Mucosa of gallbladder (tissue), 1 donor: ENCODE measurements around the gene FAM13B. TPM values are rescaled to one million over a fixed set of nuclear protein-coding genes. Genes with fewer than 3 reads are reported as not detected.
A peak's percentile ranks its signal among the peaks of the same experiment; 100 is the strongest.
"Not testable (repeated sequence)": the region's sequence is repeated elsewhere in the genome, so short reads cannot be mapped to it uniquely, and the experiment has no call there.

ENCODE experiments used
- DNase-seq: peaks from one replicate; pipeline ENCODE4 v3.0.0-alpha.2; 2020; ENCODE audit warnings: low spot score
- total RNA-seq: library from RNA; stranded (reverse); gene quantifications from one replicate; pipeline ENCODE4 v1.2.1, GENCODE V29; 2021
- donor health status: DM: no; HTN: no; CAD: no.

FAM13B gene
- total RNA-seq, 1 donor from 2014 or later: 35.7 TPM

DNA sequence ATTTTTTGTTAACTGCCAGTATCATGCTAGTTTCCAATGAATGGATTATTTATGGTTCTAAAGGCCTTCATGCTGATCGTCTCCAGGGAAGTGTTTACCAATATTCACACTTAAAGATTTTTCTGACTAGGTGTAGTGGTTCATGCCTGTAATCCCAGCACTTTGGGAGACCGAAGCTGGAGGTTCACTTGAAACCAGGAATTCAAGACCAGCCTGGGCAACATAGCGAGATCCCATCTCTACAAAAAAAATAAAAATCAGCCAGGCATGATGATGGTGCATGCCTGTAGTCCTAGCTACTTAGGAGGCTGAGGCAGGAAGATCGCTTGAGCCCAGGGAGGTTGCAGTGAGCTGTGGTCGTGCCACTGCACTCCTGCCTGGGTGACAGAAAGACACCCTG lies 43.5 kb downstream of the FAM13B start:
- DNase-seq: no peak

DNA sequence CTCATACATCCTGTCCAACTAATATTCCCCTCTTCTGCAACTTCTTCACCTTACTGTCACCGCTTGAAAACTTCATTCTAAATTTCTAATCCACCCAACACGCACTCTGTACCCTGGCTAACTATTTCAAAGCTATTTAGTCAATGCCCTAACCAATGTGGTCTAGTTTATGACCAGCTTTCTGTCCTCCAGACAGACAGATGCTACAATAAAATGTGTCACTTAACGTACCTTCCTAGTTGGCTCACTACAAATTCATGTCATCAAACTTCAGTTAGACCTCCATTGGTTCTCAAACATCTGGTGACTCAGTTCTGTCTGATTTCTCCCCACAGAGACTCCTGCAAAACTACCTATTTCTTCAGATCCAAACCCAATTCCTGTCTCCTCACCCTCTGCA lies 57.7 kb downstream of the FAM13B start:
- no peak for DNase-seq

DNA sequence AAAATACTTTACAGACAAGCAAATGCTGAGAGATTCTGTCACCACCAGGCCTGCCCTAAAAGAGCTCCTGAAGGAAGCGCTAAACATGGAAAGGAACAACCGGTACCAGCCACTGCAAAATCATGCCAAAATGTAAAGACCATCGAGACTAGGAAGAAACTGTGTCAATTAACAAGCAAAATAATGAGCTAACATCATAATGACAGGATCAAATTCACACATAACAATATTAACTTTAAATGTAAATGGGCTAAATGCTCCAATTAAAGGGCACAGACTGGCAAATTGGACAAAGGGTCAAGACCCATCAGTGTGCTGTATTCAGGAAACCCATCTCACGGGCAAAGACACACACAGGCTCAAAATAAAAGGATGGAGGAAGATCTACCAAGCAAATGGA lies 62.5 kb downstream of the FAM13B start:
- not testable (repeated sequence) for DNase-seq

DNA sequence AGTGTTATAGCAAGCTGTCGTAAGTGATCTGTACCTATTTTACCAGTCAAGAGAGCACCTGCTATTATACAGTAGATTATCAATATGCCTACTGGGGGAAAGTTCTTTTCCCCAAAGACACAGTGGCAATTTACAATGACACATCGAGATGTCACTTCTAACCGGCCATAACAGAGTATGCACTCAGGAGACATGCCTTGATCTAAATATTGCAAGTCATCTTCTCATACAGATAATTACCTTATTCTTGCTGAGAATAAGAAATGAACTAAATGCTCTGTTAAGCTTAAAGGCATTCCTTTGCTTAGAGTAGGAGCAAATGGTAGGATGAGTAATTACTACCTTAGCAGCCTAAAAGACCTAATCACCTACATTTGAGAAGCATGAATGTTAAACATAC lies 72.1 kb downstream of the FAM13B start:
- no peak for DNase-seq

DNA sequence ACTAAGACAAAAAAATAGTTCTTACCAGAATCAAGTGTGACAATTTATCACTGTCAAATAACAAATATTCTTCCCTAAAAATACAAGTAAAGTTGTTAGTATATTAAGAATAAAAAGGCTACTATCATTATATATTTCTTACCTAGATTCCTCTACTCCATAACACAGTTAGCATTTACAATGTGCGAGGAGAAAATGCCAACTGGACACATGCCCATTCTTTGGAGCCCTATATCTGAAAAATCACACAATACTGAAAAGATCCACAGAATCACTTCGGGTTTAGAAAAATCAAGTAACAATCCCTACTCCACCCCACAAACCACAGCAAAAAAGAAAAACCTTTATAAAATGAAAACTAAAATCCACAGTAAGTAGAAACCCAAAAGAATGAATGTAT lies 72.7 kb downstream of the FAM13B start:
- DNase-seq: no peak

DNA sequence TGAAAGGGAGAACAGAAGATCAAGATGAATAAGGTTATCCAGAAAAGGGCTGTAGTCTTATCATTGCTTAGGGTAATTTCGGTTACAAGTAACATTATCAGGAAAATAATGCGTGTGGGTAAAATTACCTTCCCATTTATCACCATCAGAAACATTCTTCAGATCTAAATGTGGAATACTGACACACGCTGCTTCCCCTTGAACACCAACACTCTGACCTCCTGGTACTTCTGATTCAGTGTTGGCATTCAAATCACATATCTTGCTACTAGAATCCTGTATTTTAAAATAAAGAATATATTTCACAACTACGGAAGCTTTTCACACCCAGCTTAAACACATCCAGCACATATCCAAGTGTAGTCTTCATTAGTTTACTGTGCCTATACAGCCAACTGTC lies 73.4 kb downstream of the FAM13B start:
- no peak for DNase-seq

DNA sequence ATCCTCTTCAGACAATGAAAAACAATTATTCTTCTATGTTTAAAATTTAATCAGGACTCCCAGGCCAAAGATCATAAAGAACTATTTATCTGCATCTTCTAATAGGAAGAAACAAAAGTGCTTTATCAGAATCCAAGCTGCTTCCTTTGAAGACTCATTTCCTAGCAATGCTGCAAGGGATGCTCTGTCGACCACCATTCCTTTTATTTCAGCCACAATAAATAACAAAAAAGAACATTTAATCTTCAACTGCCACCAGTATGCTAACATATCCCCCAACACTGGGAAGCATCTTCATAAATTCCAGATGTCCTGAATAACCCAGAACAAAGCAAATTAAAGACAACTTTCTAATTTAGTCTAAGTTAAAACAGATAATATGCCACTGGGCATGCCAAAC lies 74.9 kb downstream of the FAM13B start:
- no peak for DNase-seq

DNA sequence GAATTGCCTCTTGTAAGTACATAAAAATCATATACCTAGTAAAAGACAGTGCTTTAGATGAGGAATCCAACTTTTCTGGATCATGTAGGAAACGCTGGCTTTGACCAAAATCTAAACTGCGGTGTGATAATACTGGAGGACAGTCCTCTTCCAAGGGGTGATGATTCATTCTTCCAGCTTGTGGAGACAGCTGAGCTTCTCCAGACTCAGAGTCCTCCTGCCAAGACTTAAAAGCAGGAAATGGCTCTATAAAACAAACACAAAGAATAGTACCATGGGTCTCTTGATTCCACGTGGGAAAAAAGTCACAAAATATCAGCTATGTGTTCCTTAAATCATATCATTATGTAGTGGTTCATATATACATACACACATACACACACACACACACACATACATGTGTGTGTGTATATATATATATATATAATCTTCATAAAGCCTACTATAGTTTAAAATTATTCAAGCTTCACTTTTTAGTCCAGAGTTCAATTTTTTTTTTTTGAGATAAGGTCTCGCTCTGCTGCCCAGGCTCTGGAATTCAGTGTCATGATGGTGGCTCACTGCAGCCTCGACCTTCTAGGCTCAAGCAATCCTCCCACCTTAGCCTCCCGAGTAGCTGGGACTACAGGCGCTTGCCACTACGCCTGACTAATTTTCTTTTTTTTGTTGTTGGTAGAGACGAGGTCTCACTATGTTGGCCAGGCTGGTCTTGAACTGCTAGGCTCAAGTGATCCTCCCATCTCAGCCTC lies 78.6 kb downstream of the FAM13B start:
- DNase-seq: peak; percentile 73

DNA sequence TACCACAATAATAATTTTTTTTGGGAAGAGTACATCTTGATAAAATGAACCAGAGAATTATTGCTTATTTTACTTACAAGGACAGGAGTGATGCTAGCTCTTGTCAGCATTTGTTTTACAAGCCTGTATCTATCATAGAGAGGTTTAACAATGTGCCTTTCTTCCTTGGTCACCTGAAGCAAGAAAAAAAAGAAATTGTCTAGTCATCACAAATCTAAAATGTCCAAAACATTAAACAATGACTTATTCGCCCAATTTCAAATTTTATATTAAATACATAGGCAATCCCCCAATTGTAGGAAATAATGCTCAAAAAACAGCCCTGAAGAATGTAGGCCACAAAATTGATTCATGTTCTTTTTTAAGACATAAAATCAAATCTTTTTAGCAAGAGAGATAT lies 87.1 kb downstream of the FAM13B start:
- DNase-seq: no peak

DNA sequence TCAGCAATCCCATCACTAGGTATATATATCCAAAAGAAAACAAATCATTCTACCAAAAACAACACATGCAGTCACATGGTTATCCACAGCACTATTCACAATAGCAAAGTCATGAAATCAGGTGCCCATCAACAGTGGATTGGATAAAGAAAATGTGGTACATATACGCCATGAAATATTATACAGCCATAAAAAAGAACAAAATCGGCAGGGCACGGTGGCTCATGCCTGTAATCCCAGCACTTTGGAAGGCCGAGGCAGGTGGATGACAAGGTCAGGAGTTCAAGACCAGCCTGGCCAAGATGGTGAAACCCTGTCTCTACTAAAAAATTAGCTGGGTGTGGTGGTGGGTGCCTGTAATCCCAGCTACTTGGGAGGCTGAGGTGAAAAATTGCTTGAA lies 88.6 kb downstream of the FAM13B start:
- not testable (repeated sequence) for DNase-seq

DNA sequence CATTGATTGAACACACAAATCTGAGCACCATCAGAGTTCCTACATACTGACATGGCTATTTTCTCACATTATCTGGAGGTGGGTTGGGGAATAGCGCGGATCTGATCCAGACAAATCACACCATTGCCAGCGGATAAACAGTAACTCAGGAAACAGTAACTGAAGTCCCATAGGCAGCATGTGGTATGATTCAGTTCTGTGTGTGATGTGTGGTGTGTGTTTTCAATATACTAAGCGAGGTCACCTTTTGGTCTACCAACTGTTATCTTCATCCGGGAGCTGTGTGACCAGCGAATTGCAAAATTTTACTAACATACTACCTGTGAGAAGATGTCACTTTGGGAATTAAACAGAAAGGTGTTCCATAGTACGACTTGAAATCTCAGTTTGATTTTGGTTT lies 93.5 kb downstream of the FAM13B start:
- no peak for DNase-seq

DNA sequence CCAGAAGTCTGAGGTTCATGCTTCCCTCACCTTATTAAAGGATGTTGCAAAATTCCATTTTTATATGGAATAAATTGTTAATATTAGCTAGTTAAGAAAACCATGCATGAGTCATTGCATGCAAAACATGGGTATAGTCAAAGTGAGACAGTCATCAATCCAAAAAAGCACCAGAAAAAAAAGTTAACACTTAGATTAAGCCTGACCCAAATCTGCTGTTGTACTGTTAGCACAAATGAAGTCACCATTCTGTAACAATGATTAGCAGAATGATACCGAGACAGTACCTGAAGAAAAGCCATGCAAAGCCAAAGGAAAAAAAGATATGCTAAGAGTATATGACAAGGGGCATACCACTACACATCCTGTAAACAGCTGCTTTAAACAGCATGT lies 94.1 kb downstream of the FAM13B start:
- no peak for DNase-seq

DNA sequence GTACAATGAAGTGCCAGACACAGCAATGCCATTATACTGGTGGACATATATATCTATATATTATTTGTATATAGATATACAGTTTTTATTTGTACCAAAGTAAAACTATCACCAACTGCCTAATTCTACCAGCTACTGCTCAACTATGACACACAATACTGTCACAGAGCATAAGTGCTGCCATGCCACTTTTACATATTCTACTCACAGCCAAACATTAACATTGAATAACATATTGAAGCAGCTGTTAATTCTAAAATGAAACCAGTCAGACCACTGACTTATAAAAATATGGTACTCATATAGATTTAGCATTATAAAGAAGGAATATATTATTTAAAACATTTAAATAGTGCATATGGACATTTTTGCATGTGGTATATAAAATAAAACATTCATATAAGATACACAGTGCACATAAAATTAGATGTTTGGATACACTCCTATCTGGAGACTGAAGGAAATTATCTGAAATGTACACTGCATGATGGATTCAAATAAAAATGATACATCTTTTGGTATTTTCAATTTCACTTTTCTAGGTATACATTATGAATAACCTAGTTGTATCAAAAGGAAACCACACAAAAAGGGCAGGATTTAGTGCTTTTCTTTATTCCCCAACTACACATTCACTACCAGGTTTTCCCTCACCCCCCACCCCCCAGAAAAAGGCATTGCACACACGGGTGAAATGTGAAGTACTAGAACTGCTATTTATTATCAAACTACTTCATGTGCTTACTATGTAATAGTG lies 94.7 kb downstream of the FAM13B start:
- DNase-seq: no peak

DNA sequence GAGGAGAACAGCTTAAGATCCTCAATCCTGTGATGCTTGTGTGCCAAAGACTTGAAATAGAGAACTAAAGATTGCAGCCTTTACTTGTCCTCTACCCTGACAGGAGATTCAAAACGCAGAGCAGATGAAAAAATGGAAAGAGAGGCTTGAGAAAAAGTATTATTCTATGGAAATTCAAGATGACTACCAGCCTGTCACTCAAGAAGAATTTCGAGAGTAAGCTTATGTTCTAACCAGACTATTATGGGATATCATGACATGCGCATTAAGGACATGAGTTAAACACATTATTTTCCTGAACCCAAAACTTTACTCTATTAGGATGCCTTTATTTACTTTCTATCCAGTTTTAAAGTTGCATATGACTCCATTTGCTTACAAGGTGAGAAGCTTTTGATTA lies 97.2 kb downstream of the FAM13B start:
- DNase-seq: no peak

DNA sequence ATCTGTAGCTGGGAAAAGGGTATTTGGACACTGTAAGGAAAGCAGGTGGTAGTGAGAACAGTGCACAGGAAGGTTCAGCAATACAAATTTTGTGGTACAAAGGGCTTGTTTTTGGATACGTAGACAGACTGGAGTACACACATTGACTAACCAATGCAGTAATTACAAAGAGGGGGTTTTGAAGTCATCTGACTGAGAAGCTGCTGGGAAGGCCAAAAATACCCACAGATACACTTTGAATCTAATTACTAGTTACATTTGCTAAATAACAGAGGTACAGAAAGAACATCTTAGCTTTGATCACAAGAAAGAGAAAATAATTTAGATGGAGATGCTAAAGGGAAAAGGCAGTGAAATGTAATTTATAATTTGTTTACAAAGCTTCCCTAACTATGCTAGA lies 97.7 kb downstream of the FAM13B start:
- no peak for DNase-seq

DNA sequence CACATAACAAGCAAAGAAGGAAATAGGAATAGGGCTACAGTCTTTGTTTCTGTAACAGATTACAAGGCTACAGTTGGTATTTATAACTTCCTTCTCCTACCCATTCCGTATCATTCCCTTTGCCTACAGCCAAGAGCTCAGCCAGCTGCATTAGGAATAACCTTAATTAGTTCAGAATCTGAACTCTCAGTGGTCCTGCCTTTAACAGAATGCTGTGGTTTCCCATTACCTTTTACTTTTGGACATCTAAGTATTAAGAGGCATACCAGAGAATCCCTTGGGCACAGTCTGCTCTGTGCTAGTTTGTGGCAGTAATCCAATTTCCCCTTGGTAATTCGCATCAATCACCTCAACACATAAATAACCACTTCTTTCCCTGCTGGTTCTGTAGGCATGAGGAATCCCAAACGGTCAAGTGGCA lies 99.4 kb downstream of the FAM13B start:
- no peak for DNase-seq

DNA sequence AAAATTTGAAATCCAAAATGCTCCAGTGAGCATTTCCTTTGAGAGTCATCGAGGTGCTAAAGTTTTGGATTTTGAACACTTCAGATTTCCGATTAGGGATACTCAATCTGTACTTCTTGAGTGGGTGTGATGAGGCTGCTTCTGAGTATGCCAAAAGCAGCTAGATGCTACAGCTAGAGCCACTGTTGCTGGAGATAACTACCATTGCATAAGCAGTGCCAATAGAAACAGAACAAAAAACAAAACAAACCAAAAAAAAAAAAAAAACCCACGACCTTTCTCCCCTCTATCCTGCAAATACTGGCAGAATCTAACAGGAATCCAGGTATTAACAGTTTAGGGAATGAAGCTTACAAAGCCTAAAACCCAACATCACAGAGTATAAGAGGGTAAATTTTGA lies 100.1 kb downstream of the FAM13B start:
- DNase-seq: no peak

DNA sequence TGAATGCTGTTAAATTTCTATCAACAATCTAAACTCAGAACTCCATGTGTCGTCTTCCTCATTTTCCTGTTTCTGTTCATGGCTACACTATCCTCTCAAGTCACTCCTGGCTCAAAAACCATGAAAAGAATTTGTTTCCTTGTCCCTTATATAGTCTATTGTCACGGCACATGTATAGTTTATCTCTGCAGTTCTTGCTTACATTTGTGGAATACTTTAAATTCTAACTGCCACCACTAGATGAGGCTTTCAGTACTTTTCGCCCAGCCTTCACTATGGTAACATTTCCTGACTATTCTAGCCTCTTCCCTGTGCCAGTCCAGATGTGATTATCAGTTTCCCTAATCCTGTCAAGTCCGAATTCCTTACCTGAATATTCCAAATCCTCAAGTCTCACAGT lies 109.0 kb downstream of the FAM13B start:
- DNase-seq: no peak

DNA sequence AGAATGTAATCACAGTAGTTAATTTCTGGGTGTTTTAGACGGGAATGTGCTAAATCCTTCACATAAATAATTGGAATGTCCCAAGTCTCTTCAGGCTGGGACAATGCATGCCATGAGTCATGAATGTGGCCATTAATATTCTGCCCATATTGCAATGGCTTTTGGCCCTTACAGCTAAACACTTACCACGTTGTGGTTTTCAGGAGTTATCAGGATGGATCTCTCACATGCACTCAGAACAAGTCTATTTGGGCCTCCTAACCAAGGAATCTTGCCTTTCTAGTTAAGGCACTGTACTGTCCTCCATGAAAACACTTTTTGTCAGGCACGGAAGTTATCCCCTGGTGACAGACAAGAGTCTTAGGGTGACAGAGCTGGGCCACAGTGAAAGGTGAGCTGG lies 110.9 kb downstream of the FAM13B start:
- DNase-seq: no peak

DNA sequence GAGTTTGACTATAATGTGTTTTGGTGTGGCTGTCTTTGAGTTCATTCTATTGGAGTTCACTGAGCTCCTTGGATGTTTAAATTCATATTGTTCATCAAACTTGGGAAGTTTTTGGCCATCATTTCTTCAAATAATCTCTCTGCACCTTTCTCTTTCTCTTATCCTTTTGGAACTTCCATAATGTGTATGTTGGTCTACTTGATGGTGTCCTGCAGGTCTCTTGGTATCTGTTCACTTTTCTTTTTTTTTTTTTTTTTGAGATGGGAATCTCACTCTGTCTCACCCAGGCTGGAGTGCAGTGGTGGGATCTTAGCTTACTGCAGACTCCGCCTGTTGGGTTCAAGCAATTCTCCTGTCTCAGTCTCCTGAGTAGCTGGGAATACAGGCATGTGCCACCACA lies 116.0 kb downstream of the FAM13B start:
- no peak for DNase-seq

DNA sequence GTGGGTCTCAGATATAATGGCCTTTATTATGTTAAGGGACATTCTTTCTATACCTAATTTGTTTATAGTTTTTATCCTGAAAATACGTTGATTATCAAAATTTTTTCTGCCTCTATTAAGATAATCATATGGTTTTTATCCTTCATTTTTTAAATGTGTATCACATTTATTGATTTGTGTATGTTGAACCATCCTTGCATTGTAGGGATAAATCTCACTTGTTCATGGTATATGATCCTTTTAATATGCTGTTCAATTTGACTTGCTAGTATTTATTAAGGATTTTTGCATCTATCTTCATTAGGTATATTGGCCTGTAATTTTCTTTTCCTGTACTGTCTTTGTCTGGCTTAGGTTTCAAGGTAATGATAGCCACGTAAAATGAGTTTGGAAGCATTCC lies 118.1 kb downstream of the FAM13B start:
- DNase-seq: no peak

DNA sequence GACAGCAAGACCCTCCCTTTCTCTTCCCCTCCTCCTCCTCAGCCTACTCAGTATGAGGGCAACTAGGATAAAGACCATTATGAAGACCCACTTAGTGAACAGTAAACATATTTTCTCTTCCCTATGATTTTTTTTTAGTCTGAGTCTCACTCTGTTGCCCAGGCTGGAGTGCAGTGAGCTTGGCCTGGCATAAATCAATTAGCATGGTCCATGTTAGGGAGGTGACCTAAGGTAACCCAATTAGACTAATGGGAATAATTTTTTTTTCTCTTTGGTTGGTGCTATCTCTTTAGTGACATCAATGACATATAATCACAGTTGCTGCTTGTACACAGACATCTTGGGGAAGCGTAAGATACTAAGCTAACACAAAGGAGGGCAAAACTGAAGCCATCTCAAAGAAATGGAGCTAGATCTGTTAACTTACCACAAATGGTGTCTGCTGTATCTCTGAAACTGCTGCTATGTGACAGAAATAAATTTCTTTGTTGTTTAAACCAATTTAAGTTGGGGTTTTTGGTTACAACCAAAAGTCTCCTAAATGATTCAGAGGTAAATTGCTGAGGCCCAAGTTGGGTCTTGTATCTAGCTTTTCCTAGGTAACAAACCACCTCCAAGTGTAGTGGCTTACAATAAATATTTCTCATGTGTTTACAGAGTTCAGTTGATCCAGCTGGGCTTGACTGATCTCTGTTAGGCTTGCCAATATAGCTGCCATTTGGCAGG lies 130.3 kb downstream of the FAM13B start:
- no peak for DNase-seq
